ENCODE measurements around the gene SH2D2A. TPM values are rescaled to one million over a fixed set of nuclear protein-coding genes. Genes with fewer than 3 reads are reported as not detected.

The SH2D2A gene
- total and polyA plus RNA-seq, 4 donors: 0.38 to 2.9 (median 2.7) TPM; not detected in 1

GRCh38 chr1:156794506-156795373 is 21.9 kb downstream of the SH2D2A start:
- intact Hi-C loops (cut with DNase I): no loop called here
- H3K27me3 ChIP-seq (ENCODE audit: control insufficient read depth in 1 of 2, insufficient read depth in 2 of 2, low read length in 1 of 2): no peaks in the 10 kb centered on the region
- H3K9me3 ChIP-seq (ENCODE audit: control insufficient read depth, low read length): no peaks in the 10 kb centered on the region
- H3K4me1 ChIP-seq (ENCODE audit: control insufficient read depth in 1 of 2, insufficient read depth in 2 of 2, low read length in 2 of 2): no peaks in the 10 kb centered on the region
- ATAC-seq (ENCODE audit: low FRiP score) (no peak), DNase-seq (no peak)
- no peak overlapping the region for H3K27ac ChIP-seq (ENCODE audit: low read depth in 1 of 2, low read length in 2 of 2)
- peaks cover 4 to 20% of the 10 kb centered on the region in 2 donors for H3K36me3 ChIP-seq (ENCODE audit: control insufficient read depth in 1 of 2, insufficient read depth in 2 of 2, low read length in 1 of 2)
- no peak overlapping the region for H3K4me3 ChIP-seq (ENCODE audit: low read length in 2 of 2)
- WGBS, 2 donors: 72 to 75% methylated on average over 7 of the region's 7 CpGs

GRCh38 chr1:156789621-156790318 is 26.9 kb downstream of the SH2D2A start:
- ATAC-seq (ENCODE audit: low FRiP score) (no peak), DNase-seq (no peak)
- Histone ChIP-seq H3K36me3 (ENCODE audit: control insufficient read depth in 1 of 2, insufficient read depth in 2 of 2, low read length in 1 of 2) (peaks cover 0 to 15% of the 10 kb centered on the region in 2 donors), H3K27me3 (ENCODE audit: control insufficient read depth in 1 of 2, insufficient read depth in 2 of 2, low read length in 1 of 2) (no peaks in the 10 kb centered on the region), H3K4me3 (ENCODE audit: low read length in 2 of 2) (no peak overlapping the region), H3K27ac (ENCODE audit: low read depth in 1 of 2, low read length in 2 of 2) (no peak overlapping the region), H3K9me3 (ENCODE audit: control insufficient read depth, low read length) (no peaks in the 10 kb centered on the region), H3K4me1 (ENCODE audit: control insufficient read depth in 1 of 2, insufficient read depth in 2 of 2, low read length in 2 of 2) (no peaks in the 10 kb centered on the region)
- 80 to 93% methylated on average over 4 of the region's 4 CpGs for WGBS, 2 donors
- intact Hi-C loops (cut with DNase I): no loop called here

GRCh38 chr1:156788136-156788535 is 28.5 kb downstream of the SH2D2A start:
- no peaks in the 10 kb centered on the region for H3K4me1 ChIP-seq (ENCODE audit: control insufficient read depth in 1 of 2, insufficient read depth in 2 of 2, low read length in 2 of 2)
- peaks cover 0 to 14% of the 10 kb centered on the region in 2 donors for H3K36me3 ChIP-seq (ENCODE audit: control insufficient read depth in 1 of 2, insufficient read depth in 2 of 2, low read length in 1 of 2)
- H3K27me3 ChIP-seq (ENCODE audit: control insufficient read depth in 1 of 2, insufficient read depth in 2 of 2, low read length in 1 of 2): no peaks in the 10 kb centered on the region
- no peaks in the 10 kb centered on the region for H3K9me3 ChIP-seq (ENCODE audit: control insufficient read depth, low read length)
- WGBS, 2 donors: 91 to 95% methylated on average over 2 of the region's 2 CpGs
- intact Hi-C loops (cut with DNase I): no loop called here
- no peak for ATAC-seq (ENCODE audit: low FRiP score)
- H3K27ac ChIP-seq (ENCODE audit: low read depth in 1 of 2, low read length in 2 of 2): no peak overlapping the region
- DNase-seq: no peak
- no peak overlapping the region for H3K4me3 ChIP-seq (ENCODE audit: low read length in 2 of 2)

GRCh38 chr1:156786640-156787039 is 30.0 kb downstream of the SH2D2A start:
- H3K27ac ChIP-seq (ENCODE audit: low read depth in 1 of 2, low read length in 2 of 2): no peak overlapping the region
- no peak overlapping the region for H3K4me3 ChIP-seq (ENCODE audit: low read length in 2 of 2)
- no peaks in the 10 kb centered on the region for H3K27me3 ChIP-seq (ENCODE audit: control insufficient read depth in 1 of 2, insufficient read depth in 2 of 2, low read length in 1 of 2)
- H3K9me3 ChIP-seq (ENCODE audit: control insufficient read depth, low read length): no peaks in the 10 kb centered on the region
- H3K36me3 ChIP-seq (ENCODE audit: control insufficient read depth in 1 of 2, insufficient read depth in 2 of 2, low read length in 1 of 2): peaks cover 0 to 10% of the 10 kb centered on the region in 2 donors
- no peaks in the 10 kb centered on the region for H3K4me1 ChIP-seq (ENCODE audit: control insufficient read depth in 1 of 2, insufficient read depth in 2 of 2, low read length in 2 of 2)
- ATAC-seq (ENCODE audit: low FRiP score): no peak
- intact Hi-C loops (cut with DNase I): no loop called here
- 92 to 96% methylated on average over 10 of the region's 10 CpGs for WGBS, 2 donors
- no peak for DNase-seq

GRCh38 chr1:156785458-156785857 is 31.2 kb downstream of the SH2D2A start:
- Histone ChIP-seq H3K4me1 (ENCODE audit: control insufficient read depth in 1 of 2, insufficient read depth in 2 of 2, low read length in 2 of 2) (no peaks in the 10 kb centered on the region), H3K4me3 (ENCODE audit: low read length in 2 of 2) (no peak overlapping the region), H3K36me3 (ENCODE audit: control insufficient read depth in 1 of 2, insufficient read depth in 2 of 2, low read length in 1 of 2) (peaks cover 0 to 8% of the 10 kb centered on the region in 2 donors), H3K9me3 (ENCODE audit: control insufficient read depth, low read length) (no peaks in the 10 kb centered on the region), H3K27ac (ENCODE audit: low read depth in 1 of 2, low read length in 2 of 2) (no peak overlapping the region), H3K27me3 (ENCODE audit: control insufficient read depth in 1 of 2, insufficient read depth in 2 of 2, low read length in 1 of 2) (no peaks in the 10 kb centered on the region)
- 91 to 92% methylated on average over 6 of the region's 6 CpGs for WGBS, 2 donors
- intact Hi-C loops (cut with DNase I): no loop called here
- DNase-seq: no peak
- ATAC-seq (ENCODE audit: low FRiP score): no peak

- Histone ChIP-seq H3K9me3 (ENCODE audit: control insufficient read depth, low read length) (no peaks in the 10 kb centered on the region), H3K4me3 (ENCODE audit: low read length in 2 of 2) (no peak overlapping the region), H3K27me3 (ENCODE audit: control insufficient read depth in 1 of 2, insufficient read depth in 2 of 2, low read length in 1 of 2) (no peaks in the 10 kb centered on the region), H3K4me1 (ENCODE audit: control insufficient read depth in 1 of 2, insufficient read depth in 2 of 2, low read length in 2 of 2) (no peaks in the 10 kb centered on the region), H3K27ac (ENCODE audit: low read depth in 1 of 2, low read length in 2 of 2) (no peak overlapping the region), H3K36me3 (ENCODE audit: control insufficient read depth in 1 of 2, insufficient read depth in 2 of 2, low read length in 1 of 2) (peaks cover 0 to 4% of the 10 kb centered on the region in 2 donors)
- DNase-seq: no peak
- ATAC-seq (ENCODE audit: low FRiP score): no peak
- intact Hi-C loops (cut with DNase I): no loop called here
These were observed 35.0 kb downstream of the SH2D2A start for GRCh38 chr1:156781585-156782186.

- Histone ChIP-seq H3K9me3 (ENCODE audit: control insufficient read depth, low read length) (no peaks in the 10 kb centered on the region), H3K36me3 (ENCODE audit: control insufficient read depth in 1 of 2, insufficient read depth in 2 of 2, low read length in 1 of 2) (no peaks in the 10 kb centered on the region), H3K4me1 (ENCODE audit: control insufficient read depth in 1 of 2, insufficient read depth in 2 of 2, low read length in 2 of 2) (peaks cover 2 to 4% of the 10 kb centered on the region in 2 donors), H3K27me3 (ENCODE audit: control insufficient read depth in 1 of 2, insufficient read depth in 2 of 2, low read length in 1 of 2) (no peaks in the 10 kb centered on the region), H3K27ac (ENCODE audit: low read depth in 1 of 2, low read length in 2 of 2) (no peak overlapping the region), H3K4me3 (ENCODE audit: low read length in 2 of 2) (no peak overlapping the region)
- ATAC-seq (ENCODE audit: low FRiP score): no peak
- intact Hi-C loops (cut with DNase I): no loop called here
- WGBS, 2 donors: 43 to 54% methylated on average over 1 of the region's 1 CpG
- DNase-seq: no peak
These were observed 39.1 kb downstream of the SH2D2A start for GRCh38 chr1:156777573-156777972.

GRCh38 chr1:156776942-156777341 is 39.7 kb downstream of the SH2D2A start:
- 53 to 61% methylated on average over 4 of the region's 4 CpGs for WGBS, 2 donors
- intact Hi-C loops (cut with DNase I): no loop called here

More at GRCh38 chr1:156776942-156777341, 39.7 kb downstream of the SH2D2A start:
- Histone ChIP-seq H3K4me1 (ENCODE audit: control insufficient read depth in 1 of 2, insufficient read depth in 2 of 2, low read length in 2 of 2) (peaks cover 2 to 7% of the 10 kb centered on the region in 2 donors), H3K9me3 (ENCODE audit: control insufficient read depth, low read length) (no peaks in the 10 kb centered on the region), H3K27me3 (ENCODE audit: control insufficient read depth in 1 of 2, insufficient read depth in 2 of 2, low read length in 1 of 2) (no peaks in the 10 kb centered on the region), H3K4me3 (ENCODE audit: low read length in 2 of 2) (no peak overlapping the region), H3K36me3 (ENCODE audit: control insufficient read depth in 1 of 2, insufficient read depth in 2 of 2, low read length in 1 of 2) (no peaks in the 10 kb centered on the region), H3K27ac (ENCODE audit: low read depth in 1 of 2, low read length in 2 of 2) (no peak overlapping the region)
- no peak for ATAC-seq (ENCODE audit: low FRiP score)
- no peak for DNase-seq

Data from aorta (tissue), 5 donors.